GM21360 (cell line): ENCODE results near the gene UGT2A1.

Source experiments
- ATAC-seq: cut with Tn5 transposase; IDR thresholded peaks from one replicate; pipeline ENCODE4 v1.9.1; 2021; ENCODE audit warnings: mild to moderate bottlenecking, moderate library complexity; ENCODE audit not compliant: unreplicated experiment

The UGT2A1 gene

GRCh38 chr4:69591364-69591763 lies 61.7 kb downstream of the UGT2A1 start:
- no peak for ATAC-seq

GRCh38 chr4:69589884-69590283 lies 63.2 kb downstream of the UGT2A1 start:
- ATAC-seq: no peak

GRCh38 chr4:69584135-69584534 lies 68.9 kb downstream of the UGT2A1 start:
- ATAC-seq: no peak

GRCh38 chr4:69583543-69583942 lies 69.5 kb downstream of the UGT2A1 start:
- ATAC-seq: no peak

GRCh38 chr4:69577245-69577644 lies 75.8 kb downstream of the UGT2A1 start:
- no peak for ATAC-seq

GRCh38 chr4:69576251-69576877 lies 76.7 kb downstream of the UGT2A1 start:
- ATAC-seq: no peak

- ATAC-seq: no peak
Measured at GRCh38 chr4:69568787-69569186, 84.3 kb downstream of the UGT2A1 start.

- no peak for ATAC-seq
Measured at GRCh38 chr4:69563424-69563823, 89.6 kb downstream of the UGT2A1 start.

- ATAC-seq: no peak
Measured at GRCh38 chr4:69549651-69550050, 103.4 kb downstream of the UGT2A1 start.

- no peak for ATAC-seq
Measured at GRCh38 chr4:69546134-69546765, 106.8 kb downstream of the UGT2A1 start.
